BJ (cell line): ENCODE results near the gene KIF3A. TPM values are rescaled to one million over a fixed set of nuclear protein-coding genes. Genes with fewer than 3 reads are reported as not detected.

ENCODE experiments used
- CTCF ChIA-PET: fragments of 350-600 bp; formaldehyde crosslinking; extraction: SDS; loops from one replicate; lab custom pipeline; 2021; ENCODE audit warnings: antibody characterized with exemption, inconsistent platforms; lab: Yijun Ruan, JAX
- POLR2A ChIA-PET: fragments of 300-600 bp; sonication (Branson Sonifier 250); formaldehyde crosslinking; extraction: SDS; loops from one replicate; lab custom pipeline; 2021; ENCODE audit warnings: antibody characterized with exemption; lab: Charles Lee
- DNase-seq: peaks from one replicate; pipeline ENCODE4 v3.0.0-alpha.2; 2011; ENCODE audit warnings: low read depth
- H3K27me3 ChIP-seq: 2 replicates; pipeline ENCODE4 v1.6.0; 2011; ENCODE audit warnings: low read length; ENCODE audit not compliant: control insufficient read depth, insufficient read depth
- H3K36me3 ChIP-seq: 2 replicates; pipeline ENCODE4 v1.5.1; 2011; ENCODE audit warnings: low read length; ENCODE audit not compliant: control insufficient read depth, insufficient read depth
- H3K4me3 ChIP-seq: 2 replicates; pipeline ENCODE4 v1.5.1; 2011; ENCODE audit warnings: low read depth, mild to moderate bottlenecking, control low read depth, low read length
- polyA plus RNA-seq: library from polyadenylated mRNA; depleted of rRNA; stranded (reverse); fragments of >200 nt; gene quantifications from 2 replicates; pipeline ENCODE4 v1.2.3, GENCODE V29; 2011
- TF ChIP-seq, protein P1 (sequence below): IDR thresholded peaks from 2 replicates; pipeline ENCODE4 v1.5.1; 2011; ENCODE audit warnings: low read depth, mild to moderate bottlenecking, control low read depth, inconsistent platforms, low read length, moderate library complexity; ENCODE audit not compliant: insufficient read depth

Gene KIF3A
- polyA plus RNA-seq, 1 experiment, result 2.9 TPM

GRCh38 chr5:132751971-132752580, 14.7 kb upstream of the KIF3A start:
- Histone ChIP-seq H3K4me3 (no peak overlapping the region), H3K27me3 (peaks cover 2% of the 10 kb centered on the region; the same call in 1 of the 2 replicates), H3K36me3 (peaks cover 1% of the 10 kb centered on the region; the same call in 1 of the 2 replicates)
- TF ChIP-seq, protein P1, sequence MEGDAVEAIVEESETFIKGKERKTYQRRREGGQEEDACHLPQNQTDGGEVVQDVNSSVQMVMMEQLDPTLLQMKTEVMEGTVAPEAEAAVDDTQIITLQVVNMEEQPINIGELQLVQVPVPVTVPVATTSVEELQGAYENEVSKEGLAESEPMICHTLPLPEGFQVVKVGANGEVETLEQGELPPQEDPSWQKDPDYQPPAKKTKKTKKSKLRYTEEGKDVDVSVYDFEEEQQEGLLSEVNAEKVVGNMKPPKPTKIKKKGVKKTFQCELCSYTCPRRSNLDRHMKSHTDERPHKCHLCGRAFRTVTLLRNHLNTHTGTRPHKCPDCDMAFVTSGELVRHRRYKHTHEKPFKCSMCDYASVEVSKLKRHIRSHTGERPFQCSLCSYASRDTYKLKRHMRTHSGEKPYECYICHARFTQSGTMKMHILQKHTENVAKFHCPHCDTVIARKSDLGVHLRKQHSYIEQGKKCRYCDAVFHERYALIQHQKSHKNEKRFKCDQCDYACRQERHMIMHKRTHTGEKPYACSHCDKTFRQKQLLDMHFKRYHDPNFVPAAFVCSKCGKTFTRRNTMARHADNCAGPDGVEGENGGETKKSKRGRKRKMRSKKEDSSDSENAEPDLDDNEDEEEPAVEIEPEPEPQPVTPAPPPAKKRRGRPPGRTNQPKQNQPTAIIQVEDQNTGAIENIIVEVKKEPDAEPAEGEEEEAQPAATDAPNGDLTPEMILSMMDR, result no peak
- ChIA-PET POLR2A (no interaction called here), CTCF (interaction anchor here (7.7 kb wide), 1 partner anchor 66 kb away, joined by 102 read pairs; the partner anchor contains the start of gene SOWAHA)
- DNase-seq, result no peak

DNA sequence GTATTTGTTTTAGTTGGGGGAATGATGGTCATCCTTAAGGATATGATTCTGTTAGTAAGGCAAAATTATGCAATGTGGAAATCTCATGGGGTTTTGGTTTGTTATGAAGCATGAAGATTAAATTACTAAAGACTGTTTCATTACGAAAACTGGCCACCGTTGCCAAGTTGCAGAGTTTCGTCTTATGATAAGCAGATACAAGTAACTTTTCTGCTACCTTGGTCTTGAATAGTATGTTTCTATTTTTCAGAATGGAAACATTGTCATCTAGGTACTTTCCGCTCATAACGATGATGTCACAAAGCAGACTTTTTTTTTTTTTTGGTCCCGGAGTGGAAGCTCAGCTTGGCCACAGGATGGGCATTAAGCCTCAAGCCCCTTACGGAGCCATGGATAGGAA, 14.1 kb upstream of the KIF3A start:
- TF ChIP-seq, protein P1, result no peak
- ChIA-PET CTCF (interaction anchor here (1.0 to 7.7 kb wide), 2 partner anchors 66 to 72 kb away, joined by 3 to 102 read pairs; partner anchors contain the start of gene SOWAHA), POLR2A (no interaction called here)
- no peak for DNase-seq
- Histone ChIP-seq H3K4me3 (no peak overlapping the region), H3K27me3 (peaks cover 2% of the 10 kb centered on the region; the same call in 1 of the 2 replicates), H3K36me3 (peaks cover 1% of the 10 kb centered on the region; the same call in 1 of the 2 replicates)

GRCh38 chr5:132750471-132751230, 13.3 kb upstream of the KIF3A start:
- TF ChIP-seq, protein P1, result no peak
- ChIA-PET CTCF (interaction anchor here (0.6 to 1.5 kb wide), 4 partner anchors 17 to 250 kb away, joined by 3 to 4 read pairs (median 3); no protein-coding TSS in a partner anchor), POLR2A (interaction anchor here (1.0 kb wide), 1 partner anchor 17 kb away, joined by 3 read pairs; no protein-coding TSS in a partner anchor)
- no peak for DNase-seq
- Histone ChIP-seq H3K27me3 (peaks cover 2% of the 10 kb centered on the region; the same call in 1 of the 2 replicates), H3K4me3 (no peak overlapping the region), H3K36me3 (peaks cover 1% of the 10 kb centered on the region; the same call in 1 of the 2 replicates)

DNA sequence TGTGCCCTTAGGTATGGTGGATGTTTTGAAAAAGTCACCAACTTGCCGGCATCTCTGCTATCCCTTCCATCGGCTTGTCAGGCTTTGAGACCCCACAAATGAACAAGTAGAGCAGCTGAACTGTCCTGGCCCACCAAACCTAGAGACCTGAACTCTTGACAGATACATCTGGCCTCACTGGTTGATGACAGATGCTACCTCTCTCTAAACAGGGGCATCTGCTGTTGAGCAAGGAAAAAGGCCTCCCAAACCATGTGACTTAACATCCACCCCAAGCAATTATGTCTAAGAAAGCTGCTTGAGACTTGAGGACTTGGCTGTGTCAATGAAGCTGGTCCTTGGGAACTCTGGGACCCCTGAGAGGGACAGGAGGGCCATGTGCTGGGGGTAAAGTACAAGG, 12.2 kb upstream of the KIF3A start:
- Histone ChIP-seq H3K36me3 (peaks cover 1% of the 10 kb centered on the region; the same call in 1 of the 2 replicates), H3K4me3 (no peak overlapping the region), H3K27me3 (peaks cover 2% of the 10 kb centered on the region; the same call in 1 of the 2 replicates)
- ChIA-PET CTCF (interaction anchor here (1.2 to 1.5 kb wide), 3 partner anchors 18 to 249 kb away, joined by 3 to 6 read pairs (median 4); no protein-coding TSS in a partner anchor), POLR2A (no interaction called here)
- DNase-seq, result no peak
- TF ChIP-seq, protein P1, result no peak
